Activated CD8-positive, alpha-beta memory T cell treated with anti-CD3 and anti-CD28 coated beads for 48 hours (primary cell): Measurements from ENCODE around the gene MOV10.
A peak's percentile ranks its signal among the peaks of the same experiment; 100 is the strongest.
"Not testable (repeated sequence)": the region's sequence is repeated elsewhere in the genome, so short reads cannot be mapped to it uniquely, and the experiment has no call there.

ENCODE experiments used
- DNase-seq, 3 experiments: peaks; one replicate each; pipeline ENCODE4 v3.0.0-alpha.2; 2020; ENCODE audit warnings: low read depth in 2 of 3, low spot score in 2 of 3

MOV10 gene

GRCh38 chr1:112674440-112674985, at the start of gene MOV10:
Gene MOV10 (plus strand): TSS chr1:112674659. CDS start chr1:112674913, 254 bp downstream.
- peak; percentile 19 to 44 (median 35) for DNase-seq

GRCh38 chr1:112625696-112626095, 48.8 kb upstream of the MOV10 start:
- DNase-seq: no peak

GRCh38 chr1:112626193-112626592, 48.3 kb upstream of the MOV10 start:
- DNase-seq: no peak

DNA sequence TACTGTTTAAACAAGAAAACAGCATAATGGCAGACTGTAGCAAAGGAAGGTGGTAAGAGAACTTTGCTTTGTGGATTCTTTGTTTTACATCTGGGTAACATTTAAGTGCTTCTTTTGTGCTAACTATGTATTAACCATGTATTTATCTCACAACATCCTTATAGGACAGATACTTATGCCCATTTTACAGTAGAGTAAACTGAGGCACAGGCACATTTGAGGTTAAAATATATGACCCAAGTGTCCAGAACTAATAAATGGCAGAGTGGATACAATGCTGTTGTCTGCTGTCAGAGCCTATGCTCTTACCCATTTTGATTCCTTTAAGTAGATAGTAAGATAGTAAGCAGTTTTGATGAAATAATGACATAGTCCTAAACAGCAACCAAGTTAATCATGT, 47.6 kb upstream of the MOV10 start:
- no peak for DNase-seq

DNA sequence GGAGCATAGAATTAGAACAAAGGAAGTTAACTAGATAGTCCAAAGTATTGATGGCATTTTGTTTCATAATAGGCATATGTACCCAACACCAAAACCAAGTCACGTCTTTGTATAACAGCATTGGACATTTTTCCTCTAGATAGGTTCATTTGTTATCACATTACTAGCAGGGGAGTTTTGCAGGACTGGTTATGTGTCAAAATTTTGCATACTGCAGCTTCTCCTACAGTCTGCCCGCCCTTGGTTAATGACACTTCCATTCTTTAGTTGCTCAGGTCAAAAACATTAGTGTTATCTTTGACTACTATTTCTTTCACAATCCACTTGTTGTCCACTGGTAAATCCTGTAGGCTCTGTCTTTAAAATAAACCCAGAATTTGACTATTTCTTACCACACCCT, 45.9 kb upstream of the MOV10 start:
- DNase-seq: no peak

- DNase-seq: no peak
These were observed 45.2 kb upstream of the MOV10 start for GRCh38 chr1:112629256-112629655.

DNA sequence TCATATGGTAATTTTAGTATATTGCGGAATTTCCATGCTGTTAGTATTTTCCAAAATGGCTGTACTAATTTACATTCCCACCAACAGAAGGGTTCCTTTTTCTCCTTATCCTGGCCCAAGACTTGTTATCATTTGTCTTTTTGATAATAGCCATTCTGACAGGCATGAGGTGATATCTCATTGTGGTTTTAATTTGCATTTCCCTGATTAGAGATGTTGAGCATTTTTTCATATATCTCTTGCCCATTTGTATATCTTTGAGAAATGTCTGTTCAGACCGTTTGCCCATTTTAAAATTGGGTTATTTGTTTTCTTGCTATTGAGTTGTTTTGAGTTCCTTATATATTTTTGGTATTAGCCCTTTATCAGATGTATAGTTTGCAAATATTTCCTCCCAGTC, 40.8 kb upstream of the MOV10 start:
- no peak for DNase-seq

DNA sequence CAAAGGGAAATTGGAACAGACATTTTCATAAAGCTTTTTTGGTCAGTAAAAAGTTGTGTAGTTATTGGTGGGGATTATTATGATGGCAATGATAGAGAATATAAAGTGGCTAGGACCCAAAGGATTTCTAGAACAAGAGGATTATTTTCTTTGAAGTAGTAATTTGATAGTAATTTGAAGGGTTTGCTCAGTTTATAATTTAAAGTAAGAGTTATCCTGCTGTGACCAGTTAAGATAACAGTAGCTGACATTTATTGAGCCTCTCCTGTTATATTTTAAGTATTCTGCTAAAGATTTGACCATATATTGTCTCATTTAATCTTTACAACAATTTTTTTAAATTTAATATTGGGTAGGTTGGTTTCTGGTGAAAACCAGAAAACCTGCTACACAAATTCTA, 40.1 kb upstream of the MOV10 start:
- DNase-seq: no peak

DNA sequence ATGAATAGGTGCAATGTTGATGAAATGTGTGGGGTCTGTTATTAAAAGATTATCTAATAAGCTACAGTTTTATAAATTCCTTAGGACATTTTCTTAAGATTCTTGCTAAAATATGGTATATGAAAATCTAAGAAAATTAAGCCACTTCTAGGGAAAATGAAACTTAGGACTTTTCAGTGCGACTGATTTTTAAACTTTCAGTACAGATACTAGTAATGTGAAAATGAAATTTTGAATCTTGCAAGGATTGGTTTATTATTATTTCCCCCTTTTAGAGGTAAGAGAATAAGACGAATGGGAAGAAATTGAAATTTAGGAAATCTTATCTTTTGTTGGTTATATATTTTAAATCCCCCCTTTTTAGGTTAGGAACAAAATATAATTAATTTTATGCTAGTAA, 38.4 kb upstream of the MOV10 start:
- no peak for DNase-seq

DNA sequence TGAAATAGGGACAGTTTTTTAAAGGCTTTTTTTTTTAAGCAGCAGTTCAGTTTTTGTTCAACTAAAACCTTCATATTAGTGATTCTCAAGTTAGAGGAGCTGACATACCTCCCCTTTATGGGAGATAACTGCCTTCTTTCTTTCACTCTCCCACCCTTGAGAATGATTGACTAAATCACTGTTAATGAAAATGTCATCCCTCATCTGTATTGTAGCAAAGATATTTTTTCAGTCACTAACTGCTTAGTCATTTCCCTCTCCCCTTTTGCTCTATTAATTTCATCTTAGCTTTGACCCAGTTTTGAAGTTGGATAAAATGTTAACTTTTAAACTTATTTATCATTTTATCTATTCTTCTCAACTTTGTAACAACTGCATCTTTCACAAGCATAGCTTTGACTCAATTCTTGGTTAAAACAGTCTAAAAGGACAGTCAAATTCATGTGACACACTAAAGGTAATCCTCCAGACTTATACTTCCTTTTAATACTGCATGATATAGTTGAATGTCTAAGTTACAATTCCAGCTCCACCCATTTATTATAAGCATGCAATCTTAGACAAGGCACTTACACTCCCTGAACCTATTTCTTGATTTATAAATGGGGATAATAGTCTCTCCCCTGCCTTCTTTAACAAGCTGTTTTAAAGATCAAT, 37.7 kb upstream of the MOV10 start:
- DNase-seq: no peak

GRCh38 chr1:112637254-112638109, 37.0 kb upstream of the MOV10 start:
- no peak for DNase-seq

GRCh38 chr1:112638110-112638428, 36.4 kb upstream of the MOV10 start:
- DNase-seq: no peak

- not testable (repeated sequence) for DNase-seq
These were observed 34.0 kb upstream of the MOV10 start for GRCh38 chr1:112640437-112640836.

- DNase-seq: no peak
These were observed 31.4 kb upstream of the MOV10 start for GRCh38 chr1:112643080-112643479.

- DNase-seq: no peak
These were observed 28.2 kb upstream of the MOV10 start for GRCh38 chr1:112646225-112646624.

- DNase-seq: no peak
These were observed 23.3 kb upstream of the MOV10 start for GRCh38 chr1:112651205-112651604.

DNA sequence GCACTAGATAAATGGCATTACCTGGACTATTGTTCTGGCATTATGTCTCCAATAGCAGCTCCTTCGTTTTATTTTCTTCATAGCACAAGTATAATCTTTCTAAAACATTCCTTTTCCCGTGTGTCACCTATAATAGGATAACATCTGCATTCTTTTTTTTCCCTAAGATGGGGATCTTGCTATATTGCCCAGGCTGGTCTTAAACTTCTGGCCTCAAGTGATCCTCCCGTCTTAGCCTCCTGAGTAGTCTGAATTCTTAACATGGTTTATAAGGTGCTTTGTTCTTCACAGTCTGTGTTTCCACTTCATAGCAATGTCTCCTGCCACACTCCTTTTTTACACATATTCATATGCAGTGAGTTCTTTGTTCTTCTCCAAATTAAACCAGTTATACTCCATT, 8.6 kb upstream of the MOV10 start:
- no peak for DNase-seq

- no peak for DNase-seq
These were observed 7.5 kb upstream of the MOV10 start for GRCh38 chr1:112666946-112667345.

- DNase-seq: no peak
These were observed 2.5 kb upstream of the MOV10 start for GRCh38 chr1:112672009-112672408.

- no peak for DNase-seq
These were observed 1.6 kb upstream of the MOV10 start for GRCh38 chr1:112672842-112673241.

- DNase-seq: peak in 1 of 3 experiments; percentile 6
These were observed 643 bp upstream of the MOV10 start for GRCh38 chr1:112673592-112674439.
